Caki2 (cell line): Measurements from ENCODE around the gene ARMC12. TPM values are rescaled to one million over a fixed set of nuclear protein-coding genes. Genes with fewer than 3 reads are reported as not detected.
A peak's percentile ranks its signal among the peaks of the same experiment; 100 is the strongest.

Experiments
- DNase-seq: peaks from one replicate; pipeline ENCODE4 v3.0.0-alpha.2; 2015; ENCODE audit warnings: low read depth
- in situ Hi-C: cut with HindIII; loops from 2 replicates; pipeline ENCODE4 v1.10.0; 2016; ENCODE audit warnings: low sequenced_read_pairs, low pct_unique_long_range_greater_than_20kb, mixed read lengths
- total RNA-seq: library from RNA; depleted of rRNA; stranded (reverse); fragments of >200 nt; shearing (Covaris generic); gene quantifications from 2 replicates; pipeline ENCODE4 v1.2.3, GENCODE V29; 2014; ENCODE audit warnings: low replicate concordance

ARMC12 gene
- total RNA-seq, 1 experiment from 2014 or later = 1.9 TPM

DNA sequence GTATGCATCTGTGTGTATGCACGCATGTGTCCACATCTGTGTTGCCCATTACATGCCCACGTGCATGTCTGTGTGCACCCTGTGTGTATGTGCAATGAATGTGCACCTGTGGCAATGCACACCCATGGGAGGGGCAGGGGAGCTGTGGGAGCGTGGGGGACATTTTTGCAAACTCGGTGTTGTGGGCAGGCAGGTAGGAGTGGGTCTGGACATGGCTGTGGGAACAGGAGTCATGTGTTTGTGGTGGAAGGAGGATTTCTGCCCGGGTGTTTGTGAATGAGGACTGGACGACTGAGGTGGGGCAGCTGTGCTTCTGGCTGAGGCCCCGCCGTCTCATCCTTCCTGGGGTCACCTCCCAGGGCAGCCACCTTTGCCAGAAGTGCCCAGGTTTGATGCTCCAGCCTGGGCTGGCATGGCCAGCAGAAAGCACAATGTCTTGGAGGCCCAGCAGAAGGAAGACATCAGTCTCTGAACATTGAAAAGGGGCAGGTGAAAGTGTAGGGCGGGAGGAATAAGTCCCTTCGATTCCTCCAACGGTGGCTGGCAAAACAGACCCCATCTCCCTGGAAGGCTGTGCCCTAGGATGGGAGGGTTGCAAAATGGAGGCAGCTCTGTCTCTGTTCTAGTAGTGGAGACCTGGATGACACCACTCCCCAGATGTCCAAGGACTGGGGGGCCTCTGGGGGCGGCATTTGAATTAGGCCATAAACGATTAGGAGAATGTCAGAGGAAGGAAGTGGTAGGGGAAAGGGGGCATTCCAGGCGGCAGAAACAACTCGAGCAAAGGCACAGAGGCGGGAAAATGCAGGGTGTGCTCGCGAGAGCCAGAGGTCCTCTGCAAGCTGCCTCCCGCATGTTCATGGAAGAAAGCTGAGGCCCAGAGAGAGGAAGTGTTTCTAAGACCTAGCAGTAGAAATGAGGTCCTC lies 19.1 kb upstream of the ARMC12 start:
- DNase-seq = no peak
- in situ Hi-C loops = no loop called here

- DNase-seq = no peak
- in situ Hi-C loops = no loop called here
These were observed 18.5 kb upstream of the ARMC12 start for GRCh38 chr6:35718375-35718736.

GRCh38 chr6:35718911-35719381 lies 17.9 kb upstream of the ARMC12 start:
- in situ Hi-C loops = no loop called here
- DNase-seq = no peak

DNA sequence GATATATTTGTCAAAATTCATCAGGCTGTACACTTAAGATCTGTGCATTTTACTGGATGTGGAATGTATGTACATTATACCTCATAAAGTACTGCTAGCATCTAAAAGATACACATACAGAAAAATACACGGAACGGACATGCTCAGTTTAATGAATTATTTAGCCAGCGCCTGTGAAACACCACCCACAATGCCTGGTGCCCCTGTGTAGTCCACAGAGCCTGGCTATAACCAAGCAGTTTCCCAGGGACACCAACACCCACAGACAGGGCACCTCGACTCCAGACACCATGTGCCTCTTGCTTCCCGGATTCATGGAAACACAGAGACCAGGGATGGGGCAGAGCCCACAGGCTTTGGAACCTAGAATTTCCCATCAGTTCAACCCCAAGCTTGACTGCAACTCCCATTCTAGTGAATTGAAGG lies 17.4 kb upstream of the ARMC12 start:
- no peak for DNase-seq
- in situ Hi-C loops = no loop called here

DNA sequence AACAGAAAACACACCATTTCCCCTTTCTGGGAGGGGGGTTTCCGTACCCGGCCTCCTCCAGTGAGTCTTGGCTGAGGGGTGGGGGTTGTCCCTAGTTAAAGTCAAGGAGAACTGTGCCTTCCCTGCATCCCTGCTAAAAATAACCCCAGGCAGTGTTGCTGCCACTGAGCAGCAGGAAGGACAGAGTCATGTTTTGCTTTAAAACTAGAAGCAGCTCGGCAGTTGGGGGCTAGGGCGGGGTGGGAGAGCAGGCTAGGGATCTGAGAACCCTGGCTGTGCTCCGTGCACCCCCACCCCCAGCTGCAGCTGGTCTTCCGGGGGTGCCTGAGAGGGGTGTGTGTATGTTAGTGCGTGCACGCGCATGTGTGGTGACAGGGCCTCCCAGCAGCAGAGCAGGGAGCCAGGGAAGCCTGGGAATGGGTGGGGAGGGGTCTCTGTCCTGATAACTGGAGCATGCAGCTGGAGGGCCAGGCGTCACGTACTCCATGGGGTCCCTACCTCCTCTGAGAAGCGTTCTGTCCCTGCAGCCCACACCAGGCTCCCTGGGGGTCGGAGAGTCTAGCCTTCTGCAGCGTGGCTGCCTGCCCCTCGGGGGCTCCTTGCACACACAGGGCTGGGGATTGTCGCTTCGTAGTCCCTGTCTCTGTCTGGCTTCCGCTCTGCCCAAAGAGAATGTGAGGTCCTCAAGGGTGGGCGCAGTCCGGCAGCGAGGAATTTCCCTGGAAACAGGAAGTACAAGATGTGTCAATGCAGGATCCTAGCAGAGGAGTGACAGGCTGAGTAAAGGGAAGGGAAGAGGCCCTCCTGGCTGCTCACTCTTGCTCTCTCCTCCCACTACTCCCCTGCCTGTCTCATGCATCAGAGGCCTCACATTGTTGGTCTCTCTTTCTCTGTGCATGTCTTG lies 16.8 kb upstream of the ARMC12 start:
- in situ Hi-C loops = no loop called here
- DNase-seq = no peak

- DNase-seq = no peak
- in situ Hi-C loops = no loop called here
These were observed 14.6 kb upstream of the ARMC12 start for GRCh38 chr6:35722121-35722761.

DNA sequence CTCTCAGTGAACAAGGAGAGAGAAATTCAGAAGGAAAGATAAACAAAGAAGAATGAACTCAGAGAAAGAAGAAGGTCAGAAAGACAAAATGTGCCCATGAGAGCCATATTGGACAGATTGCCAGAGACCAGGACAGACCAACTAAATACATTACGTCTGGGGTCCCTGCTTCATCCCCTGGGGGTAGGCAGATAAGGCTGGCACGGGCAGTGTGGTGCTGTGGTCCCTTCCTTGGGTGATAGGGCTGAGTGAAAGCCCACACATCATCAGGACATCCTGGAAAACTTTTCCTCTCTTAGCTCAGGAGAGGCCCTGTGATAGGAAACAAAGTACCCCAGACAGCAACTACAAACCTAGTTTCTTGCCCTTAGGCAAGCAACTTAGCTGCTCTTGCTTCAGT lies 13.2 kb upstream of the ARMC12 start:
- no peak for DNase-seq
- in situ Hi-C loops = no loop called here

DNA sequence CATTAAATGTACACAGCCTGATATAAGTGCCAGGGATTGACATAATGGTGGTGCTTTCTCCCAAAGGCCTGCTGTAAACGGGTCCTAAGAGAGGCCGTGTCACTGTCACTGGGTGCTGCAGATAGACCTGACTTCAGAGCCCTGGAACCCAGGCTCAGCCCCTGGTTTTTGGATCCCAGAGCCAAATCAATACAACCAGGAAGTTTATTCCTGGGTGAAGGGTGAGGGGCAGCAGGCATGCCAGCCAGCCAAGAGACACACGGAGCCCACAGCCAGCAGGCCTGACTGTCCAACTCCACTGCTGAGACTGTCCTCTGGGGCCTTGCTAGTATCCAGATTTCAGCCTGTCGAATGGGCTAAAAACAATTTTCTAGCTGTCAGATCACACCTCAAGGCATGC lies 12.8 kb upstream of the ARMC12 start:
- in situ Hi-C loops = no loop called here
- no peak for DNase-seq

- no peak for DNase-seq
- in situ Hi-C loops = no loop called here
These were observed 12.4 kb upstream of the ARMC12 start for GRCh38 chr6:35724471-35724870.

DNA sequence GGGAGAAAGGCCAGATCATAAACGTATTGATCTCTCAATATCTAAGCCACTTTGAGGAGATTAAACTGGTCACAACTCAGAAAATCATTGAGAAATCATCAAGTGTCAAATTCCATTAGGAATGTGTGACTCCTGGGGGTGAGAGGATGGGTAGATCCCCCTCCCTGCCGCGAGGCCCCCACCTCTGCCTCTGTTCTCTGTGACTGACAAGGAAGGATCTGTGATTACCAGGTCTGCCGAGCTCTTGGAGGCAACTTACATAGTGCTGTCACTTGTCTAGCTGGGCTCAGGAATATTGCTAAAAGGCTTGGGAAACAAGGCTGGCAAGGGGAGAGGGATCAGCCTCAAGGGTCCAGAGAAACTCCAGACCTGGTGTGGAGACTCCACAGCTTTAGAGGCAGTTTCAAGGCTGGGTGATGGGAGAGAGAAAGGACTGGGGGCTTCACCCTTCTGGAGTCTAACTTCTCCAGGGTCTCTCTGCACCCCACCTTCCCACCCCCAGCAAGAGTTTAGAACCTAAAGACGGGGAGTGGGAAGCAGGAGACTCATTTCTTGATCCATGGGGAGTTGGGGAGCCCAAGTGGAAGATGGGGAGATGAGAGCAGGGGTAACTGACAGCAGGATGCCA lies 11.6 kb upstream of the ARMC12 start:
- in situ Hi-C loops = no loop called here
- no peak for DNase-seq

GRCh38 chr6:35725721-35726438 lies 11.0 kb upstream of the ARMC12 start:
- no peak for DNase-seq
- in situ Hi-C loops = no loop called here

DNA sequence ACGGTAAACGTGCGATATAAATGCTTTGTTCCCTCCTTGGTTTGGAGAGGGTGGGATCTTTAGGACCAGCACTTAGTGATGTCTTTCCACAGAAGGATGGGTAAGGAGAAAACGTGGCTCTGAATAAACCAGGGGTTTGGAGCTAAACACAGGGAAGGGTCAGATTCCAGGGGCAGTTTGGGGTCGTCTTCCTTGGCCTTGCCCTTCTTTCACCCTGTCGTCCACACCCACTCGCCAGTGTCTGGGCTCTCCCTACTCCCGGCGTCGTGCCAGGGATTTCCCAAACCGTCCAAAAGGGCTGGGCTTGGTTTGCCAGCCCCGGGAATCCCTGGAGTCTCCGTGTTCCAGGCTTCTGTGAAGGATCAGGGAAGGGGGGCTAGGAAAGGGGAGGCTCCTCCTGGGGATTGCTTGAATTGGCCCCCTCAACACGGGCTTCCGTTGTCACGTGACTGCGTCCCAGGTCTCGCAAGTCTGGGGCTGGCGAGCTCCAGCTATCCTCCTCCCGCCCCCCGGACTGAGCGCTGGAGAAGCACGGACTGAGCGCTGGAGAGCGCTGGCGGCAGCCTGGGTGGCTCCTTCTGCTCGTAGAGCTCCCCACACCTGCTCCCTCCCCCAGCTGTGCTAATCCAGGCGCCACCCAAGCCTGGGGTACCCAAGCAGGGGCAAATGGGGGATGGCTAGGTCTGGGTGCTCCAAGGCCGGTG lies 9.4 kb upstream of the ARMC12 start:
- peak; percentile 84 for DNase-seq
- in situ Hi-C loops = no loop called here

DNA sequence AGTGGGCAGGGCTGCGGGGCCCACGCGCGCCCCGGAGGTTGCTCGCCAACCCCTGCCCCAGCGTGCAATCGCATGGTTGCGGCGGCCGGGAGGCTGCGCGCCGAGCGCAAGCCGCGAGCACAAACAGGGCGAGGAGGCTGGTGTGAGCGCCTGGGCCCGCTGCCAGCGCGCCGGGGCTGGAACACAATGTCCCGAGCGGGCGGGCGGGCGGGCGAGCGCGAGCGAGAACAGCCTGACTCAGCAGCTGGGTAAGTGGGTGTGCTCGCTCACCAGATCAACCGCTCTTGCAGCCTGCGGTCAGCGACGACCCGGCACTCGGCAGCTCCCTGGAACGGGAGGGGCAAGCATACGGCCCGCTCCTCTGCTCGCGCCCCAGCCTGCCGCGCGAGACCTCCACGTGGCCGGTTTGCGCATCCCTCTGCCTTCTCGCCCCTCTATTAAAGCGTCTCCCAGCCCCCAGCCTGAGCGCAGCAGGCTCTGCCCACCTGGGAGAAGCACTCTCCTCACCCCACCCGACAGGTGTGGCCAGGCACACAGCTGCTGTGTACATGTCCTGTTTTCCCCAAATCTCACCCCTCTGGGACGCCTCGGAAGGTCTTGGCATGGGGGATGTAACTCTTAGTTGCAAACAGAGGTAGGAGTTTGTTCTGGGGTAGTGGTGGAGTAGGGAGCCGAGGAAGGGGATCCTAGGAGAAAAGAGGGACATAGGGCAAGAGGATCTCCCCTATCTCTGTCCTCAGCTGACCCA lies 8.7 kb upstream of the ARMC12 start:
- in situ Hi-C loops = no loop called here

DNA sequence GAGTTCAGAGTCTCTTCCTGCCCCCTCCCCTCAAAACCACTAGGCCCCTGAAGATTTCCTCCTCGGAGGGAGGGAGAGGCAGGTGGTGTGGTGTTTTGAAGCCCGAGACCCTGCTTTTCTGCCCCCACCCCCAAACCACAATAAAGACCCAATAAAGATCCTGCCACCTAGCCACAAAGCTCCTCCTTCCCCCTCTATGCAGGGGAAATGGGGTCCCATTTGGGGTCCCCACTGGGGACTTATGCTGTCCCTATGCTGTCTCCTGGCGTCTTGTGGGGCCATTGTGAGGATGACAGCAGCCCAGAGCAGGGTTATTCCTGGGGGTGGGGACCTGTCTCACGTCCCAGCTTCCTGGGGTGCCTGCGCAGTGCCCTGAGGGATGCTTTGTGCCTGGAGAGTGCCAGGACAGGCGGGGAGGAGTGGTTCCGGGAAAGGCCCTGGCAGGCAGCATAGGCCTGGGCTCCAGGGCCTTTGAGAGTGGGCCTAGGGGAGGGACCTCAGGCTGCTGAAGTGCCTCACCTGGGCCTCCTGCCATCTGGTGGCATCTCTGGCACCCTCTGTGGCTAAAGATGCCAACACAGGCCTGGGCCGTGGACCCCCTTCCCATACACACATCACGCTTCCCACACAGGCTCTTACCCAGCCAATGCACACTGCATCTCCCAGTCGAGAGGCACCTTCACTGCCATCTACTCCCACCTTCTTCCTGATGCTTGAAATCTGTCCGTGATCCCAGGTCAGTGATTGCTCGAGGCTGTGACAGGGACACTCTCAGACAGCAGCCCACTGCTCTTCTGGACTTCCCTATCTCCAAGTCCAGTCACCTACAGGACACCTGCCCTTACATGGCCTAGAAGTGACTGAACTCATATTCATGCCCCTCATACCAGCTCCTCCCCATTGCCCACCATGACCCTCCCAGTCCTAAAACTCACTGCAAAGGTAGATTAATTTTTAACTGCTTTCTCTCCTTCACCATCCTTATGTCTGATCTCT lies 7.9 kb upstream of the ARMC12 start:
- in situ Hi-C loops = no loop called here
- peak; percentile 22 for DNase-seq

More for the DNA sequence above, 8.7 kb upstream of the ARMC12 start:
- DNase-seq = peak; percentile 85

DNA sequence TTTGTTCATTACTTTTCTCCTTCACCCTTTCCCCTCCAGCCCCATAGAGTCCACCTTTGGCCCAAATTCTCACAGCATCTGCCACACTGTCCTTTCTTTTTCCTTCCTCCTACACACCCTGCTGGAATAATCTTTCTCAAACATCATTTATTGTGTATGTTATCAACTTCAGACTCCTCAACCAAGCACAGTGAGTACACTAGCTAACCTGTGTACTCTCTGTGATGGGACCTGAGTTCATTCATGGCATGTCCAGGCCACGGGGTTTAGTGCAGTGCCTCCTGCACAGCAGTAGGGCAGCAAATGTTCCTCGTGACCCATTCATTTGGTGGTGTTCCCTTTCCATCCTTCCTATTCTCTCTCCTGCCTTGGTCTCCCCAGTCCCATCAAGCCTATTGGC lies 7.1 kb upstream of the ARMC12 start:
- DNase-seq = no peak
- in situ Hi-C loops = no loop called here
